Dendritic cell treated with granulocyte-macrophage colony-stimulating factor and Interleukin-4, amounts not matched to agents 40 ng/mL and 50 ng/mL, for 4 days (primary cell): Measurements from ENCODE around the gene RNF169.
"Not testable (repeated sequence)": the region's sequence is repeated elsewhere in the genome, so short reads cannot be mapped to it uniquely, and the experiment has no call there.

Experiments
- H3K27ac Mint-ChIP-seq: one replicate; pipeline ENCODE4 v1.8.0; 2022; ENCODE audit warnings: mild to moderate bottlenecking, mixed read lengths
- H3K27me3 Mint-ChIP-seq: one replicate; pipeline ENCODE4 v1.8.0; 2022; ENCODE audit warnings: mild to moderate bottlenecking, mixed read lengths
- H3K36me3 Mint-ChIP-seq: one replicate; pipeline ENCODE4 v1.8.0; 2022; ENCODE audit warnings: low read depth, mixed read lengths
- H3K4me1 Mint-ChIP-seq: one replicate; pipeline ENCODE4 v1.8.0; 2022; ENCODE audit warnings: low read depth, mixed read lengths
- H3K4me3 Mint-ChIP-seq: one replicate; pipeline ENCODE4 v1.8.0; 2022; ENCODE audit warnings: mild to moderate bottlenecking, moderate library complexity, mixed read lengths
- H3K9me3 Mint-ChIP-seq: one replicate; pipeline ENCODE4 v1.8.0; 2022; ENCODE audit warnings: mixed read lengths
- intact Hi-C: fragments of 100-400 bp; cut with micrococcal nuclease; formaldehyde crosslinking; loops from one replicate; pipeline ENCODE4 v1.15.0; 2022

The RNF169 gene

GRCh38 chr11:74786574-74786973 is 37.9 kb downstream of the RNF169 start:
- H3K4me3 Mint-ChIP-seq, result no peak overlapping the region
- intact Hi-C loops, result loop anchor here (5.0 kb wide), 1 partner anchor 34 kb away; no protein-coding TSS in a partner anchor
- no peaks in the 10 kb centered on the region for H3K27me3 Mint-ChIP-seq
- no peaks in the 10 kb centered on the region for H3K9me3 Mint-ChIP-seq
- H3K36me3 Mint-ChIP-seq, result peaks cover 34% of the 10 kb centered on the region
- peaks cover 22% of the 10 kb centered on the region for H3K4me1 Mint-ChIP-seq
- no peak overlapping the region for H3K27ac Mint-ChIP-seq

GRCh38 chr11:74791333-74792100 is 42.9 kb downstream of the RNF169 start:
- H3K9me3 Mint-ChIP-seq, result no peaks in the 10 kb centered on the region
- no peak overlapping the region for H3K27ac Mint-ChIP-seq
- intact Hi-C loops, result no loop called here
- peaks cover 8% of the 10 kb centered on the region for H3K4me1 Mint-ChIP-seq
- peaks cover 73% of the 10 kb centered on the region for H3K36me3 Mint-ChIP-seq
- H3K4me3 Mint-ChIP-seq, result no peak overlapping the region
- no peaks in the 10 kb centered on the region for H3K27me3 Mint-ChIP-seq

GRCh38 chr11:74806267-74806666 is 57.6 kb downstream of the RNF169 start:
- Mint-ChIP-seq H3K9me3 (no peaks in the 10 kb centered on the region), H3K4me1 (no peaks in the 10 kb centered on the region), H3K27me3 (no peaks in the 10 kb centered on the region), H3K27ac (no peak overlapping the region), H3K4me3 (no peak overlapping the region), H3K36me3 (peaks cover 43% of the 10 kb centered on the region)
- intact Hi-C loops, result no loop called here

- intact Hi-C loops, result no loop called here
Measured at GRCh38 chr11:74809801-74810200, 61.2 kb downstream of the RNF169 start.

GRCh38 chr11:74815966-74816365 is 67.3 kb downstream of the RNF169 start:
- Mint-ChIP-seq H3K27me3 (no peaks in the 10 kb centered on the region), H3K27ac (no peak overlapping the region), H3K9me3 (peaks cover 9% of the 10 kb centered on the region), H3K4me1 (peaks cover 19% of the 10 kb centered on the region), H3K4me3 (no peak overlapping the region), H3K36me3 (peaks cover 75% of the 10 kb centered on the region)
- intact Hi-C loops, result no loop called here

More at GRCh38 chr11:74809801-74810200, 61.2 kb downstream of the RNF169 start:
- Mint-ChIP-seq H3K27ac (no peak overlapping the region), H3K4me3 (no peak overlapping the region), H3K9me3 (no peaks in the 10 kb centered on the region), H3K27me3 (no peaks in the 10 kb centered on the region), H3K4me1 (peaks cover 5% of the 10 kb centered on the region), H3K36me3 (peaks cover 44% of the 10 kb centered on the region)

- intact Hi-C loops, result no loop called here
- no peak overlapping the region for H3K4me3 Mint-ChIP-seq
- H3K36me3 Mint-ChIP-seq, result peaks cover 77% of the 10 kb centered on the region
Measured at GRCh38 chr11:74816664-74817063, 68.0 kb downstream of the RNF169 start.

GRCh38 chr11:74818283-74818946 is 69.8 kb downstream of the RNF169 start:
- H3K27me3 Mint-ChIP-seq, result no peaks in the 10 kb centered on the region
- H3K4me3 Mint-ChIP-seq, result no peak overlapping the region
- intact Hi-C loops, result no loop called here
- H3K9me3 Mint-ChIP-seq, result peaks cover 10% of the 10 kb centered on the region
- H3K36me3 Mint-ChIP-seq, result peaks cover 78% of the 10 kb centered on the region
- H3K27ac Mint-ChIP-seq, result no peak overlapping the region
- peaks cover 14% of the 10 kb centered on the region for H3K4me1 Mint-ChIP-seq

More at GRCh38 chr11:74816664-74817063, 68.0 kb downstream of the RNF169 start:
- H3K27ac Mint-ChIP-seq, result no peak overlapping the region
- peaks cover 9% of the 10 kb centered on the region for H3K9me3 Mint-ChIP-seq
- peaks cover 19% of the 10 kb centered on the region for H3K4me1 Mint-ChIP-seq
- H3K27me3 Mint-ChIP-seq, result no peaks in the 10 kb centered on the region

- H3K9me3 Mint-ChIP-seq, result peaks cover 20% of the 10 kb centered on the region
- H3K27me3 Mint-ChIP-seq, result no peaks in the 10 kb centered on the region
- no peak overlapping the region for H3K4me3 Mint-ChIP-seq
- intact Hi-C loops, result no loop called here
- peaks cover 14% of the 10 kb centered on the region for H3K4me1 Mint-ChIP-seq
- peaks cover 80% of the 10 kb centered on the region for H3K36me3 Mint-ChIP-seq
- H3K27ac Mint-ChIP-seq, result no peak overlapping the region
Measured at GRCh38 chr11:74819400-74819799, 70.8 kb downstream of the RNF169 start.

GRCh38 chr11:74820763-74821162 is 72.1 kb downstream of the RNF169 start:
- no peak overlapping the region for H3K27ac Mint-ChIP-seq

GRCh38 chr11:74822170-74822569 is 73.5 kb downstream of the RNF169 start:
- Mint-ChIP-seq H3K4me3 (no peak overlapping the region), H3K4me1 (peaks cover 14% of the 10 kb centered on the region)
- intact Hi-C loops, result no loop called here

More at GRCh38 chr11:74820763-74821162, 72.1 kb downstream of the RNF169 start:
- no peak overlapping the region for H3K4me3 Mint-ChIP-seq
- peaks cover 14% of the 10 kb centered on the region for H3K4me1 Mint-ChIP-seq
- H3K27me3 Mint-ChIP-seq, result no peaks in the 10 kb centered on the region
- H3K36me3 Mint-ChIP-seq, result peaks cover 94% of the 10 kb centered on the region
- intact Hi-C loops, result no loop called here
- peaks cover 34% of the 10 kb centered on the region for H3K9me3 Mint-ChIP-seq

GRCh38 chr11:74824285-74824982 is 75.8 kb downstream of the RNF169 start:
- Mint-ChIP-seq H3K27ac (no peak overlapping the region), H3K4me1 (peaks cover 8% of the 10 kb centered on the region), H3K36me3 (peaks cover 94% of the 10 kb centered on the region), H3K4me3 (no peak overlapping the region), H3K27me3 (no peaks in the 10 kb centered on the region), H3K9me3 (peaks cover 61% of the 10 kb centered on the region)
- intact Hi-C loops, result no loop called here

More at GRCh38 chr11:74822170-74822569, 73.5 kb downstream of the RNF169 start:
- peaks cover 95% of the 10 kb centered on the region for H3K36me3 Mint-ChIP-seq
- H3K27ac Mint-ChIP-seq, result no peak overlapping the region
- H3K9me3 Mint-ChIP-seq, result peaks cover 48% of the 10 kb centered on the region
- no peaks in the 10 kb centered on the region for H3K27me3 Mint-ChIP-seq

- intact Hi-C loops, H3K4me3 Mint-ChIP-seq, H3K27ac Mint-ChIP-seq, H3K4me1 Mint-ChIP-seq, H3K27me3 Mint-ChIP-seq: not testable (repeated sequence)
- peaks cover 94% of the 10 kb centered on the region for H3K36me3 Mint-ChIP-seq
- peaks cover 54% of the 10 kb centered on the region for H3K9me3 Mint-ChIP-seq
Measured at GRCh38 chr11:74825596-74825995, 76.9 kb downstream of the RNF169 start.

- no peaks in the 10 kb centered on the region for H3K4me1 Mint-ChIP-seq
Measured at GRCh38 chr11:74826901-74827300, 78.3 kb downstream of the RNF169 start.

GRCh38 chr11:74837191-74837590 is 88.5 kb downstream of the RNF169 start:
- no peaks in the 10 kb centered on the region for H3K9me3 Mint-ChIP-seq
- peaks cover 17% of the 10 kb centered on the region for H3K4me1 Mint-ChIP-seq
- intact Hi-C loops, result no loop called here
- H3K36me3 Mint-ChIP-seq, result peaks cover 95% of the 10 kb centered on the region
- no peaks in the 10 kb centered on the region for H3K27me3 Mint-ChIP-seq
- H3K27ac Mint-ChIP-seq, result no peak overlapping the region
- no peak overlapping the region for H3K4me3 Mint-ChIP-seq

More at GRCh38 chr11:74826901-74827300, 78.3 kb downstream of the RNF169 start:
- Mint-ChIP-seq H3K9me3 (peaks cover 52% of the 10 kb centered on the region), H3K27ac (no peak overlapping the region), H3K27me3 (no peaks in the 10 kb centered on the region), H3K36me3 (peaks cover 93% of the 10 kb centered on the region), H3K4me3 (no peak overlapping the region)
- intact Hi-C loops, result no loop called here
